Stimulated activated naive B cell treated with anti-CD40 and anti-IgM and Interleukin-4, amounts not matched to agents 10 μg/mL and 1 μg/mL and 100 μg/mL, for 72 hours (primary cell): Measurements from ENCODE around the gene RAB43.

ENCODE experiments used
- ATAC-seq, 2 donors: fragments of 150-1000 bp; cut with Tn5 transposase; replicated peaks; 2 replicates each; pipeline ENCODE4 v1.10.0; 2021; ENCODE audit warnings: moderate library complexity in 1 of 2
- DNase-seq: peaks from one replicate; pipeline ENCODE4 v3.0.0; 2021
- H3K27ac Mint-ChIP-seq: one replicate; pipeline ENCODE4 v1.8.0; 2022; ENCODE audit warnings: mild to moderate bottlenecking, mixed read lengths
- H3K27me3 Mint-ChIP-seq, 2 donors: one replicate each; pipeline ENCODE4 v1.8.0; 2022; ENCODE audit warnings: mixed read lengths in 2 of 2
- H3K36me3 Mint-ChIP-seq, 2 donors: one replicate each; pipeline ENCODE4 v1.8.0; 2022; ENCODE audit warnings: mixed read lengths in 2 of 2, mild to moderate bottlenecking in 1 of 2
- H3K4me1 Mint-ChIP-seq, 2 donors: one replicate each; pipeline ENCODE4 v1.8.0; 2022; ENCODE audit warnings: mixed read lengths in 2 of 2, mild to moderate bottlenecking in 1 of 2
- H3K4me3 Mint-ChIP-seq, 2 donors: one replicate each; pipeline ENCODE4 v1.8.0; 2022; ENCODE audit warnings: mild to moderate bottlenecking in 2 of 2, mixed read lengths in 2 of 2, moderate library complexity in 1 of 2
- H3K9me3 Mint-ChIP-seq, 2 donors: one replicate each; pipeline ENCODE4 v1.8.0; 2022; ENCODE audit warnings: mixed read lengths in 2 of 2, mild to moderate bottlenecking in 1 of 2

Gene RAB43

GRCh38 chr3:129131465-129132088 is 10.0 kb upstream of the RAB43 start:
- Mint-ChIP-seq H3K27ac (peak overlapping the region; percentile 15), H3K36me3 (peaks cover 63% of the 10 kb centered on the region in 2 donors), H3K4me1 (peaks cover 4 to 24% of the 10 kb centered on the region in 2 donors), H3K27me3 (no peaks in the 10 kb centered on the region), H3K4me3 (no peak overlapping the region), H3K9me3 (no peaks in the 10 kb centered on the region)
- no peak for DNase-seq
- no peak for ATAC-seq

DNA sequence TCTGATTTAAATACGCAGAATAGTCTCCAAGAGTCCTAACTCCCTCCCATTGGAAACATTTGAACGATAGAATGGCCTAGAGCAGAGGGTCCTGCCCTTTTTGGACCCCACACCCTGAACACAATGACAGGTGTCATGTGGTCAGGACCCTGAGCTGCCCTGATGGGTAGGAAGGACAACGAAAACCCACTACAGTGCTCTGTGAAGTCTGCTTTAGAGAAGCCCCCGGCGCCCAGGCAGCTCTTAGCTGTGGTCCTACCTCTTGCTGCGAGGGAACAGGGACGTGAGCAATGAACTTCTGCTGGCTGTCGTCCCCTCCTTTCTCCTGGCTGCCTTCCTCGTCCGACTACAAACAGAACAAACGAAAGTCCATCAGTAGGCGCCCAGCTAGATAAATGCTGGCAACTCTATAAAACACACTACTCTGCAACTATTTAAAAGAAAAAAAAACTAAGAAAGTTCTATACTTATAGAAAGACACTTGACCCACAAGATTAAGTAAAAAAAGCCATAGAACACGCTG is 8.7 kb upstream of the RAB43 start:
- ATAC-seq (no peak), DNase-seq (no peak)
- peaks cover 66 to 73% of the 10 kb centered on the region in 2 donors for H3K36me3 Mint-ChIP-seq
- no peaks in the 10 kb centered on the region for H3K9me3 Mint-ChIP-seq
- no peak overlapping the region for H3K27ac Mint-ChIP-seq
- H3K27me3 Mint-ChIP-seq, result no peaks in the 10 kb centered on the region
- no peak overlapping the region for H3K4me3 Mint-ChIP-seq
- H3K4me1 Mint-ChIP-seq, result peaks cover 4 to 25% of the 10 kb centered on the region in 2 donors

GRCh38 chr3:129128357-129129155 is 7.0 kb upstream of the RAB43 start:
- Mint-ChIP-seq H3K27me3 (no peaks in the 10 kb centered on the region), H3K9me3 (no peaks in the 10 kb centered on the region), H3K27ac (peak overlapping the region; percentile 77), H3K4me3 (no peak overlapping the region), H3K4me1 (peaks cover 5 to 27% of the 10 kb centered on the region in 2 donors), H3K36me3 (peaks cover 52 to 63% of the 10 kb centered on the region in 2 donors)
- DNase-seq (no peak), ATAC-seq (no peak)

DNA sequence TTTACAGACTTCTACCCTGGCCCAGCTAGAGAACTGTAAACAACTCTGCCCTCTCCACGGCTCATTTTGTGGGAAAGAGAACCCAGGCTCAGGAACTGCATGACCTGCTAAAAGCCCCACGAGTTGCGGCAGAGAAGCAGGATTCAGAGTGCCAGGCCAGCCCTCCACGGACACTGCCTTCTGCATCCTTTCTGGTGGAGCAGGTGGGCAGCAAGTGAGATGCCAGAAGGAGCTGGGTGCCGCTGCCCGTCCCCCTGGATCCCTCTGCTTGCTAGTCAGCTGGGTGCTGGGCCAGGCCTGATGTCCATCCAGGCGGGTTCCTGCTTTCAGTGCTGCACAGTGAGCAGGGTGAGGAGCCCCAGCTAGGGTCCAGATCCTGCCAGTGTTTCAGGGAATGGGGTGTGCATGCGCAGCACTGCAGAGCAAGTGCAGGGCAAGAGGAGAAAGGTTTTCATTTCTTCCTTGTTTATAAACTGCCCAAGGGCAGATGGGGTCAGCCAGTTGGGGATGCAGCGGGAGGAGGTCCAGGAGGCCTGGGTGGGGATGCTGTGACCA is 5.2 kb upstream of the RAB43 start:
- peaks cover 37 to 48% of the 10 kb centered on the region in 2 donors for H3K36me3 Mint-ChIP-seq
- H3K9me3 Mint-ChIP-seq, result no peaks in the 10 kb centered on the region
- no peaks in the 10 kb centered on the region for H3K27me3 Mint-ChIP-seq
- H3K4me3 Mint-ChIP-seq, result no peak overlapping the region
- ATAC-seq, result no peak
- H3K27ac Mint-ChIP-seq, result peak overlapping the region; percentile 16
- peaks cover 21 to 39% of the 10 kb centered on the region in 2 donors for H3K4me1 Mint-ChIP-seq
- DNase-seq, result no peak

DNA sequence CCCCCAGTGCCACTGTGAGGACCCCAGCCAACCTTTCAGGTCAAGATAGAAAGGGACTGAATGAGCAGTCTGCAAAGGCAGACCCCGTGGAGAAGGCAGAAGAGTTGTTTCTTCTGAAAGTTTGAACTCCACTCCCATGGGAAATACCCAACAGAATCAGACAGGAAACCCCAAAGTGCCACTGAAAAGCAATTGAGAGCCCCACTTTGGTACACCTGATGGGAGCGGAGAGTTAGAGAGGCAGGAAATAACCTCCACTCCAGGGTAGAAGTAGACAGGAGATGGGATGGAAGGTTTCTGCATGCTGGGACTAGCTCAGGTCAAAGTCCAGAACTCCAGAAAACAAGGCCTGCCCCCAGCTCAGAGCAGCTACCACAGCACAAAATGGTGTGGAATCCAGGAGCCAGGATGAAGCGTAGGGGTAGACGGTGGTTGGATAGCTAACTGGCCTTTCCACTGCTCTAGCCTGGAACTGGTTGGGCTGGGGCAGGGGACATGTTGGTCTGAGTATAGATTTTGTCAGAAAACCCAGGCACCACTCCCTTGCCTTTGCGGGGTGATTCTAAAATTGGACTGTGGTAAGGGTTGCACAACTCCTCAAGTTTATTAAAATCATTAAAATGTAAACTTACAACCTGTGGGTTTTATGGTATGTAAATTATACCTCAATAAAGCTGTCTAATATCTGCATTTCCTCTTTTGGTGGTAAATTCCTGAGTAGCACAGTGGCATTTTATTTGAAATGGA is 1.9 kb upstream of the RAB43 start:
- H3K9me3 Mint-ChIP-seq, result no peaks in the 10 kb centered on the region
- H3K27ac Mint-ChIP-seq, result peak overlapping the region; percentile 82
- DNase-seq, result peak; percentile 21
- H3K36me3 Mint-ChIP-seq, result peaks cover 18 to 23% of the 10 kb centered on the region in 2 donors
- H3K27me3 Mint-ChIP-seq, result no peaks in the 10 kb centered on the region
- peaks cover 36 to 58% of the 10 kb centered on the region in 2 donors for H3K4me1 Mint-ChIP-seq
- ATAC-seq, result peak; percentile 13 to 17
- H3K4me3 Mint-ChIP-seq, result peak overlapping the region; percentile 86 to 91

- Mint-ChIP-seq H3K27me3 (no peaks in the 10 kb centered on the region), H3K4me1 (peaks cover 41 to 61% of the 10 kb centered on the region in 2 donors)
- ATAC-seq, result peak; percentile 6 to 28
These were observed 908 bp upstream of the RAB43 start for GRCh38 chr3:129122412-129123011.

DNA sequence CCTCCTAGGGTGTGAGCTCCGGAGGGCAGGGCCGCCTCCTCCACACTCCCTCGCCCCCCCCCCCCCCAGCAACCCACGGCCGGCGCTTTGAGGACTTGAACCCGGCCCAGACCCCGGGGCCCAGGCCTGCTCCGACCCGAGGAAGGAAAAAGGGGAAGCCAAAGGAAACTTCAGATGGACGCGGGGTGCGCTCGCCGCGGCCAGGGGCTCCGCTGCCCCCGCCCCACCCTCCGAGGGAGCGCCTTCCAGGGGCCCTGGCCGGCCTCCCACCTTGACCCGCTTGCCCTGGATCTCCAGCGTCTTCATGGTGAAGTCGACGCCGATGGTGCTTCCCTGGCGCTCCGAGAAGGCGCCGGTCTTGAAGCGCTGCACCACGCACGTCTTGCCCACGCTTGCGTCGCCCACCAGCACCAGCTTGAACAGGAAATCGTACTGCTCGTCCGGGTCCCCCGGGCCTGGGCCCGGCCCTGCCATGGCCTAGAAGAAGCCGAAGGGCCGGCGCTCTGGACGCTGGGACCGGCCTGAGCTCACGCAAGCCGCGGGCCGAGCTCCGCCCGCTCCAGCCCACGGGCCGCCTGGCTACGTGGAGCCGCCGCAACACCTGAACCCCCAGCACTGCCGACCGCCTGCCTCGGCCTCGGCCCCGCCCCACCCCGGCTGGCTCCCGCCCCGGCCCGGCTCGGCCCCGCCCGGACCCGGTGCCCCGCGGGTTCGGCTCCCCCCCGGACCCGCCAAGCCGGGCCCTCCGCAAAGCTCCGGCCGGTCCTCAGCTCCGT is 400 bp downstream of the RAB43 start:
- H3K27me3 Mint-ChIP-seq, result no peaks in the 10 kb centered on the region
- H3K36me3 Mint-ChIP-seq, result peaks cover 22 to 24% of the 10 kb centered on the region in 2 donors
- H3K27ac Mint-ChIP-seq, result peak overlapping the region; percentile 93
- ATAC-seq (peak; percentile 23 to 31), DNase-seq (no peak)
- peak overlapping the region; percentile 88 to 91 for H3K4me3 Mint-ChIP-seq
- H3K9me3 Mint-ChIP-seq, result no peaks in the 10 kb centered on the region
- peaks cover 43 to 58% of the 10 kb centered on the region in 2 donors for H3K4me1 Mint-ChIP-seq

More at GRCh38 chr3:129122412-129123011, 908 bp upstream of the RAB43 start:
- Mint-ChIP-seq H3K27ac (peak overlapping the region; percentile 82), H3K36me3 (peaks cover 17 to 25% of the 10 kb centered on the region in 2 donors), H3K9me3 (no peaks in the 10 kb centered on the region), H3K4me3 (peak overlapping the region; percentile 86 to 91)
- peak; percentile 39 for DNase-seq

DNA sequence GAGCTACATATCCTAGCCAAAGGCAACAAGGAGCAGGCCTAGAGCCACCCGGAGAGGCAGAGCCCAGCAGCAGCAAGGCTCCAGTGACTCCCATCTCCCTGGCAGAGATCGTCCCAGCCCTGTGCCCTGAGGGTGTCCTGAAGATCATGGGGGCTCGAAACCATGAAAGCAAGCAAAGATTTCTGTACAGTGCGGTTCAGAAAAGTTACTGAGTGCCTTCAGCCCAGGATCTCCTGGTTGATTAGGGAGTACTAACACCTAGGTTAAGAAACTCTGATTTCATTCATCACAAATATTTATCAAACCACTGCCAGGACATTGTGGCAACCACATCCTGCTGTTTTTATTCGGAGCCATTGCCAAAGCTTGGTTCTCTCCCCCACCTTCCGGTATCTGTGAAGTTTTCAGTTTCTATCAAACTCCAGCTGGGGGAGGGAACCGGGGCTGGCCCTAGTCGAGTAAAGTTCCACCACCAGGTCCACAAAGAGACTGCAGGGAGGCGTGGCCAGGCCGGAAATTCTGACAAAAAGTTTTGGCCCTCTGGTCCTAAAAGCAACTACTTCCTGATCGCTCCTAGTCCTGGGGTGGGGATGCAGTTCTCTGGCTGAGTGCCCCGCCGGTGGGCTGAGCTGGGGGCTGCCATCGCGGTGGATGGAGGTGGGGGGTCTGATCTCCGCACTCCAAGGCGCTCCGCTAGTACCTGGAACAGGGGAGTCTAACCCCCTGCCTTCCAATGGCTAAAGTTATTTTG is 1.2 kb downstream of the RAB43 start:
- DNase-seq, result peak; percentile 87
- Mint-ChIP-seq H3K4me1 (peaks cover 44 to 59% of the 10 kb centered on the region in 2 donors), H3K9me3 (no peaks in the 10 kb centered on the region), H3K36me3 (peaks cover 19 to 20% of the 10 kb centered on the region in 2 donors), H3K27me3 (no peaks in the 10 kb centered on the region), H3K27ac (peak overlapping the region; percentile 93), H3K4me3 (peak overlapping the region; percentile 88 to 91)
- peak; percentile 70 to 72 for ATAC-seq

GRCh38 chr3:129119365-129120100 is 2.1 kb downstream of the RAB43 start:
- H3K36me3 Mint-ChIP-seq, result peaks cover 18 to 22% of the 10 kb centered on the region in 2 donors
- H3K4me3 Mint-ChIP-seq, result peak overlapping the region; percentile 88 to 91
- peaks cover 44 to 61% of the 10 kb centered on the region in 2 donors for H3K4me1 Mint-ChIP-seq
- H3K9me3 Mint-ChIP-seq, result no peaks in the 10 kb centered on the region
- no peak for ATAC-seq
- DNase-seq, result no peak
- H3K27ac Mint-ChIP-seq, result peak overlapping the region; percentile 56
- no peaks in the 10 kb centered on the region for H3K27me3 Mint-ChIP-seq

GRCh38 chr3:129118745-129119144 is 2.9 kb downstream of the RAB43 start:
- peak overlapping the region; percentile 75 for H3K27ac Mint-ChIP-seq
- peaks cover 45 to 64% of the 10 kb centered on the region in 2 donors for H3K4me1 Mint-ChIP-seq
- peak overlapping the region; percentile 88 to 91 for H3K4me3 Mint-ChIP-seq
- H3K9me3 Mint-ChIP-seq, result no peaks in the 10 kb centered on the region
- DNase-seq (no peak), ATAC-seq (no peak)
- no peaks in the 10 kb centered on the region for H3K27me3 Mint-ChIP-seq
- H3K36me3 Mint-ChIP-seq, result peaks cover 18 to 25% of the 10 kb centered on the region in 2 donors

DNA sequence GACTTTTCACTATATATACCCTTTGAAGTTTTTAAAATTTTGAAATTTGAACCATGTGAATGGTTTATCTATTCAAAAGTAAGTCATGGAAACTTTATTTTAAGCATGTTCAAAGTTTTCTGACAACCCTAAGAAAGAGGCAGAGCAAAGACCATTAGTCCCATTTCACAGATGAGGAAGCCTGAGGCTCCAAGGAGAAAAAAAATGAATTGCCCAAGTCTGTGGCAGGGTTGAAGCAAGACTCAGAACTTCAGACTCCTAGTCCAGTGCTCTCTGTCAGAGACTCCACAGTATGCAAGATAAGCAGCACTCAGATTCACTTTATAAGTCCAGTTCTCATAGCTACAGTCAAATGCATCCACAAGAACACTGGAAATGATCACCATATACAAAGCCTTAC is 4.5 kb downstream of the RAB43 start:
- Mint-ChIP-seq H3K36me3 (peaks cover 18 to 25% of the 10 kb centered on the region in 2 donors), H3K27me3 (no peaks in the 10 kb centered on the region), H3K27ac (no peak overlapping the region), H3K4me1 (peaks cover 31 to 48% of the 10 kb centered on the region in 2 donors), H3K4me3 (no peak overlapping the region), H3K9me3 (no peaks in the 10 kb centered on the region)
- DNase-seq (no peak), ATAC-seq (no peak)

DNA sequence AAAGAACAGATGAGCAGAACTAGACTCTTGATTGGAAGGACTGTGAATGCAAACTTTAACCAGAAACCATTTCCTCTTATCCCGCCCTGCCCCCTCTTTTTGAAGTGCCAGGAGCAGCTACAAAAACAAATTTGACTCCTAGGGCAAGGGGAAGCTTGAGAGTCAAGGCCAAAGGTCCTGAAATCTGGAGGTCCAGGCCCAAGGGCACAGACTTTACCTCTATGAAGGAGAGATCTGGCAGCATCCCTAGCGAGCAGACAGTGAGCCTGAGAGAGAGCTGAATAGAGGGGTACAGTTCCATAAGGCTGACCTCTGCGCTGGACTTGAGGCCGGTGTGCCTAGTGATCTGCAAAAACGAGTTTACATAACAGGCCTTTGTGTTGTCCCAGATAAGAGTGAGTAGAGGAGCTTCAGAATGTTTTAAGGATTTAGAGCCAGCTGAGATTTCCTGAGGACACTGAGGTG is 5.1 kb downstream of the RAB43 start:
- Mint-ChIP-seq H3K36me3 (peaks cover 18 to 25% of the 10 kb centered on the region in 2 donors), H3K4me3 (no peak overlapping the region), H3K27ac (peak overlapping the region; percentile 21), H3K4me1 (peaks cover 28 to 43% of the 10 kb centered on the region in 2 donors), H3K27me3 (no peaks in the 10 kb centered on the region), H3K9me3 (no peaks in the 10 kb centered on the region)
- no peak for DNase-seq
- ATAC-seq, result no peak
